Glomerular visceral epithelial cell (primary cell): ENCODE measurements around the gene CLCN3.
A peak's percentile ranks its signal among the peaks of the same experiment; 100 is the strongest.
"Not testable (repeated sequence)": the region's sequence is repeated elsewhere in the genome, so short reads cannot be mapped to it uniquely, and the experiment has no call there.

Source experiments
- DNase-seq: peaks from one replicate; pipeline ENCODE4 v3.0.0-alpha.2; 2016; ENCODE audit errors: extremely low spot score

CLCN3 gene

DNA sequence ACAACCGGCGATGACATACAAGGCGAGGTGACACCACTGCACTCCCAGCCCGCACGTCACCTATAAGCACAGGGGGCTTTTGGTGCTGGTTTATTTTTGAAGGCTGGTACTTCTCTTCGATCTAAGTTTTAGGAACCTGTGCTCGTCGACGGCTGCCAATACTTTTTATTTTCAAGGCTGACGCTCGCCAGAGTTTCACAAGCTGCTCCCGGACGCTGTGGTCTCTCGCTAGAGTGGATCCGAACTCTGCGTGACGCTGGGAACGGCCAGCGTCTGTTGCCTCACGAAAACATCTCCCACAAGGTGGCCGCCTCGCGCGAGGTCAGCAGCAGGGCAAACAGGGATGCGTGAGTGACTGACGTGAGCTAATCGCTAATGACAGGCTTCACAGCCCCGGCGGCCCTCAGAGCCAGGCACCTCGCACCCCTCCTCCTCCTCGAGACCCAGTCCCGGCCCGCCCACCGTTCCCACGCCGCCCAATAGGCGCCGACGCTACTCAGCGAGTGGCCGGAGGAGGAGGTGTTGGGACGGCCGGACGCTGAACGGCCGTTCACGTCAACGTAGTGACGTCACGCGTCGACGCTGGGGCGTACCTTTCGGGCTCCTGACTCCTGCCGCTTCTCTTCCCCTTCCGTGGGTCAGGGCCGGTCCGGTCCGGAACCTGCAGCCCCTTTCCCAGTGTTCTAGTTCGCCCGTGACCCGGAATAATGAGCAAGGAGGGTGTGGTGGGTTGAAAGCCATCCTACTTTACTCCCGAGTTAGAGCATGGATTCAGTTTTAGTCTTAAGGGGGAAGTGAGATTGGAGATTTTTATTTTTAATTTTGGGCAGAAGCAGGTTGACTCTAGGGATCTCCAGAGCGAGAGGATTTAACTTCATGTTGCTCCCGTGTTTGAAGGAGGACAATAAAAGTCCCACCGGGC is at the start of gene CLCN3:
CLCN3 (plus strand) TSS at position 621 of the 922 bp plus-strand sequence. CDS start 15,351 bp downstream, outside the sequence.
- peak; percentile 99 for DNase-seq

DNA sequence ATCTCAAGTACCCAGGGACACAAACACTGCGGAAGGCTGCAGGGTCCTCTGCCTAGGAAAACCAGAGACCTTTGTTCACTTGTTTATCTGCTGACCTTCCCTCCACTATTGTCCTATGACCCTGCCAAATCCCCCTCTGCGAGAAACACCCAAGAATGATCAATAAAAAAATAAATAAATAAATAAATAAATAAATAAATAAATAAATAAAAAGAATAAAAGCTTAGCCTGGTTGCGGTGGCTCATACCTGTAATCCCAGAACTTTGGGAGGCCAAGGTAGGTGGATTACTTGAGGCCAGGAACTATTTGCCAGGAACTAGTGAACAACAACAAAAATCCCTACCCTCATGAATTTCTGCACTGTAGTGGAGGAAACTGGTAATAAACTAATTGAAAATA is 49.4 kb upstream of the CLCN3 start:
- DNase-seq, result not testable (repeated sequence)

DNA sequence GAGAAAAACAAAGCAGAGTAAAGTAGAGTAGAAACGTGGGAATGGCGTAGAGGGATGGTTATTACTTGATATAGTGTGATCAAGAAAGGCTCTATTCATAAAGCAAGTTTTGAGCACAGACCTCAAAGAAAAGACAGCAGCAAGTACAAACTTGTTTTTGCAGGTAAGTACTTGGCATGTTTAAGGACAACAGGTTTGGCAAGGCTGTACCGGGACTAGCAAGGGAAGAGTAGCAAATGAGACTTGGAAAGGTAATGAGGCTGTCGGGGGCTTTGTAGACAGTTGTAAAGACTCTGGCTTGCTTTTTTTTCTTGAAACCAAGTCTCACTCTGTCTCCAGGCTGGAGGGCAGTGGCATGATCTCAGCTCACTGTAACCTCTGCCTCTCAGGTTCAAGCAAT is 48.9 kb upstream of the CLCN3 start:
- no peak for DNase-seq

DNA sequence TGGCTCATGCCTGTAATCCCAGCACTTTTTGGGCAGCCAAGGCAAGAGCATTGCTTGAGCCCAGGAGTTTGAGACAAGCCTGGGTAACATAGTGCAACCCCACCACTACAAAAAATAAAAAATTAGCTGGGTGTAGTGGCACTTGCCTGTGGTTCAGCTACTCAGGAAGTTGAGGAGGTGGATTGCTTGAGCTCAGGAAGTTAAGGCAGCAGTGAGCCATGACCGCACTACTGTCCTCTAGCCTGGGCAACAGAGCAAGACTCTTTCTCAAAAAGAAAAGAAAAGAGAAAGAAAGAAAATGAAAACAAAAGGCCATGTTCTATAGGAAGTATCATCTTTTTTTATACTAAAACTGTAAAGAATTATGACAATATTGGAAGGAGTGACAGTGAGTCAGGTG is 46.5 kb upstream of the CLCN3 start:
- no peak for DNase-seq

DNA sequence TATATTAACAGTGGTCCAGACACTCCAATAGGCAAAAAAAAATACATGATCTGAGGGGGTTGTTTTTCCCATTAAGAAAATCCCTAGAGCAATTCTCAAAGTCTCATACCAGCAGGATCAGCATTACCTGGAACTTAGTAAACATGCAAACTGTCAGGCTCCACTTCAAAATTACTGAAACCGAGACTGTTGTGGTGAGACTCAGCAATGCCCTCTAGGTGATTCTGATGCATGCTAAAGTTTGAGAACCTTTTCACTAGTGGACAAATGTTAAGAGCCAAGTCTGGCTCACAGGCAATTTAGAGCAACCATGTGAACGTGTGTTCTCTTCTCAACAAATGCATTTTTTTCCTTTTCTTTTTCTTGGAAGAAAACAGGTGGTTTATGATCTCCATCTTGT is 38.2 kb upstream of the CLCN3 start:
- DNase-seq, result no peak

DNA sequence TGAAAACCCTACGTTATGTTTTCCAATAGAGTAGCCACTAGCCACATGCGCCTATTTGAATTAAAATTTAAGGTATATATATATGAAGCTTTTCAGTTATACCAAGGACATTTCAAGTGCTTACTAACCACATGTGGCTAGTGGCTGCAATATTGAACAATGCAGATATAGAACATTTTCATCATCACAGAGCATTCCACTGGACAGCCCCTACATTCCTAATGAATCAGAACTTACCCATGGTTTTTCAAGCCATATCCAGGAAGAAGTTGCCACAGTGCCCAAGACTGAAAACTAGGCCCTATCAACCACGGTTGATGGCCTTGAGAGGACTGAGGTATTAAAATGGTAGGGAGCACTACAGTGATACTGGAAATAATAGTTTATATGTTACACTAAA is 37.7 kb upstream of the CLCN3 start:
- no peak for DNase-seq

DNA sequence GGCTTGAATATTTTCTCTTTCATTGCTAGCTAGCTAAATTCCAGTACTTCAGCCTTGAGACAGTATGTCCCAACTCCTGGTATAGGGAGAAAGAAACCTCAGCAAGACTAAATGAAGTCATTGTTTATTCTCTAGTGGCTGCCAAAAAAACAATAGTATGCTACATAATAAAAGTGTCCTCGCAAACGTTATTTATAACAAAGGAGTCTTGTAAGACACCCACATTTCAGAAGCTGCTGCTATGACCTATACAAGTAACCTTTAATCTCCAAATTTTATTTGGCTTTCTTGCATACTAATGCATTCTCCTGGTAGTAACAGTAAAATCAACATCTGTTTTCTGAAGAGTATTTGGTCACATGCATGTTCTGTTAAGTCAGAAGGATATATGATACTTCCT is 36.8 kb upstream of the CLCN3 start:
- DNase-seq, result no peak

DNA sequence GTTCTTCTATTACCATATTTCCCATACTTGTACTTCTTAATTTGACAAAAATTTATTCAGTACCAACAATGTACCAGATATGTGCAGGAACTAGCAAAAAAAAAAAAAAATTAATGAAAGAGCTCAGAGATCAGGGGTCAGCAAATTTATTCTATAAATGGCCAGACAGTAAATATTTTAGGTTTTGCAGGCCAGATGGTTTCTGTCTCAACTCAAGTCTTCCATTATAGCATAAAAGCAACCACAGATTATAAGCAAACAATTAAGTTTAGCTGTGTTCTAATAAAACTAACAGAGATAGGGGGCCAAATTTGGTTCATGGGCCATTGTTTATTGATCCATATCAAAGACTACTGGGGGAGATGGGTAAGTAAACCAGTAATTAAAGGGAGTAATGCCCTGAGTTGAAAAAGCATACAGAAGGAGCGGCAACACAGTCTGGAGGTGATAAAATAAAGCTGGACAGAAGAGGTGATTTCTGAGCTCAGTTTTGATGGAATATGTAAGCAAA is 27.3 kb upstream of the CLCN3 start:
- DNase-seq, result no peak

DNA sequence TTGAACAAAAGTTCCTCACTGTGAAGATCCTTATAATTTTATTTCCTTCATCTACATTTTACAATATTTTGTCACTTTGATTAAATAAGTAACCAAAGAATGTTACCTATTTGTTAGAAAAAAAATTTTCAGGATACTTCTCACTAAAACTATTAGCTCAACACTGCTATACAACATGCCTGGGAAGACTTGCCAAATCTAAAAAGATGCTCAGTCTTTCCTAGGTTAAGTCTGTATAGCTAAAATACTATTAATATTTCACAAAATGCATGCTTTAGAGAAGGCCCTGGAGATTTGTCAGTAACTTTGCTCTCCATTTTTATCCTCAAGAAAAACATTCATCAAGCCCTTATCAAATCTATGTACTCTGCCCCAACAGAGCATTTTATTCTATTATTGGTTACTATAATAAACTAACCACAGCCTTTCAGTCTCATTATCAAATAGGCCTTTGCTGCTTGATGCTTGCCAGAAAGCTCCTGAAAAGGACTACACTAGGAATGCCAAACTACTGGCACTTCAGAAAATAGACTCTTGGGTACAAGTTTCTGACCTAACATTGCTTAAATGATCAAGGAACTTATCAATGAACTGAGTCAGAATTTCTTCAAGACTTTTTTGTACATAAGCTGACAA is 25.7 kb upstream of the CLCN3 start:
- no peak for DNase-seq

DNA sequence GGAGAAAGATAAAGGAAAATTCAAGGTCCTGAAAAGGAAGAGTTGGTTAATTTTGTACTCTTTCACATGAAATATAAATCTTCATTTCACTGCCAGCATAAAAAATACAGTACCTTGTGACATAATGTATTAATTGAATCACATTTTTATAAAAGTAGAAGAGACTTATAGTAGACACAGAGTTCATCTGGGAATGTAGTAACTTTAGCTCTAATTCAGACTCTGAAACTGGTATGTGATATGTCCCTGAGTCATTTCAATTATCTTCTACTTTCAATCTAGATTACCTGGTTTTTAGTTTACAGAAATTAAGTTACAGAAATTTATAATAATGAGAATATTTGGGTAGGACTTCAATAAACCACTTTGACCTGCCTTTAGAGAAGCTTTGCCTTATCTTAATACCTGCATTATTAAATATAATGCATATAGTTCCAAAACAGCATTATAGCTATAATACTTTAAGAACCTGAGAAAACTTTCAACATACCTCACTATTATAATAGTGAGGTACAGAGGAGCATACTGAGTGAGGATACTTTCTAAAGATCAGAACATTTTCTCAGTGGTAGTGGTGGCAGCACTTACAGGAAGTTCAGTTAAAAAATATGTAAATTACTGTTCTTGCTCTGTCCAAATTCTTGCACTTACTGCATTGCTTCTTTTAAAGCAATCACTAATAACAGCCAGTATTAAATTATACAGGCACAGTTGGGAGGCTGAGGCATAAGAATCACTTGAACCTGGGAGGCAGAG is 19.2 kb upstream of the CLCN3 start:
- DNase-seq, result no peak

DNA sequence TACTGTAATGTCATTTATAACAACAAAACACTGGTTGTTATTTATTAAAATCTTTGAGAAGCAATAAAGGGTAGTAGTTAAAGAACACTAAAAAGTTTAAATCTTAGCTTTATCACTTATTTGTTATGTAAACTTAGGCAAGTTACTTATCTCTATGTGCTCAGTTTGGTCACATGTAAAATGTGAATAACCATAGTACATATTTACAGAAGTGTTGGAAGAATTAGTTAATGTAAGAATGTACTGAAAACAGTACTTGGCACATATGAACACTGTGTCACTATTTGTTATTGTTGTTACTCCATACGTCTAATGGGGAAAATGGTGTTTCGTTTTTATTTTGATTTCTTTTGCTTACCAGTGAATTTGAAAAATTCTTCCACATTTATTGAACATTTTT is 17.1 kb upstream of the CLCN3 start:
- DNase-seq, result no peak

DNA sequence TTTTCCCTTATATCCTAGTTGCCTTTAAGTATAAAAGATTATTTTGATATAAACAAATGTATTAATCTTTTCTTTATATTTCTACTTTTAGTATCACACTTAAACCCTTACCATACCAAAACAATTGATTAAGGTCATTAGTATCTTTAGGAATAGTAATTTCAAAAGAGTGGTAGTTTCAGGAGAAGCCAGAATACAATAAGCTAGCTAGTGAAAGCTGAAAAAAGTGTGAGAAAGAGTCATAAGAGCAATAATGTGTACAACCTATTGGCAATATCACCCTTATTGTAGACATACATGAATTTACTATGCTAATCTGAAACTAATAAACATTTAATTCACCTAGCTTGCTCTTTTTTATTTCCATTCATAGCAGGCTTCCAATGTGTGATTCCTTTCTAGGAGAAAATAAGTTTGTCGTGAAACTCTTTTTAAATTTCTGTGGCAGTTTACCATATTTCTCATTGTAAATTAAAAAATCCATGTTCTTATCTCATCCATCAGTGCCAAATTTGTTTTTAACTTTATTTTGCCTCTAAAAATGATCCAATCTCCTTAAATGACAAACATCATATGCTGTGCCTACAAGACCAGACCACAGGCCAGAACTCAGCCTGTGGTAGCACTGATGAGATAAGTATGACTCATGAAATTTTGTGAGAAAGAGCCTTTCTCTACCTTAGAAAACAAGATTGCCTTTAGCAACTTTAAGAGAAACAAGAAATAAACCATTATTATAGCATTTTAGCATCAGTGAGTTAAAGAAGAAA is 16.1 kb upstream of the CLCN3 start:
- peak; percentile 54 for DNase-seq

DNA sequence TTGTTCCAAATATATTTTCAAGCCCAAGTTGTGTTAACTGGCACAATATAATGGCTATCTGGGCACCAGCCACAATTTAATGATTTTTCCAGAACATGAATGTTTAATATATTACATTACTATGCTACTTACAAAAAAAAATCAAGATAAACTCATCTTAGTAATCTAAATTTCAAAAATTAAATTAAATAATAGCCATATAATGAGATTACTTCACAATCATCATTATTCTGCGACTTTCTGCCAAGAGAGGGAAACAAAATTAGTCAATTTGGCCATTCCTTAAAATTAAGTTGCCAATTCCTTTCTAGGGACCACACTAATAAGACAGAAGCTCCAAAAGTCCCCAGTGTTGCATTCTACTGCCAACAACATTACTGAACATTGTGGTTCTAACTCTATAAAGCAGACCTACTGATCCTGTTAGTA is 15.5 kb upstream of the CLCN3 start:
- DNase-seq, result no peak

DNA sequence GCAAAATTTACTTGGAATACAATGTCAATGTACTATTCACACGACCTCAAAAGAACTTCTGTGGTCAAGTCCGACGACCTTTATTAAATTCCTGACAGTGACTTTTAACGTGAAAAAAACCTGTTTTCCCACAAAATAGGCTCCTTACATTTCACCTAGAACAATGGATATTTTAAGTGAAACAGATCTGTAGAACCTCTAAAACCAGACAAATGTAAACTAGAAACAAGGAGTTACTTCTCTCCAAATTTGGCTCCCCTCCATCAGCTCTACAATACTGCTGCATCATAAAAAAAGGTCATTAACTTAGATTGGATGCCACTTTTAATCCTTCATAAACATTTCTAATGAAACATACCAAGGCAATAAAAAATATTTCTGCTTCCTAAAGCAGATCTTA is 9.2 kb upstream of the CLCN3 start:
- DNase-seq, result no peak

DNA sequence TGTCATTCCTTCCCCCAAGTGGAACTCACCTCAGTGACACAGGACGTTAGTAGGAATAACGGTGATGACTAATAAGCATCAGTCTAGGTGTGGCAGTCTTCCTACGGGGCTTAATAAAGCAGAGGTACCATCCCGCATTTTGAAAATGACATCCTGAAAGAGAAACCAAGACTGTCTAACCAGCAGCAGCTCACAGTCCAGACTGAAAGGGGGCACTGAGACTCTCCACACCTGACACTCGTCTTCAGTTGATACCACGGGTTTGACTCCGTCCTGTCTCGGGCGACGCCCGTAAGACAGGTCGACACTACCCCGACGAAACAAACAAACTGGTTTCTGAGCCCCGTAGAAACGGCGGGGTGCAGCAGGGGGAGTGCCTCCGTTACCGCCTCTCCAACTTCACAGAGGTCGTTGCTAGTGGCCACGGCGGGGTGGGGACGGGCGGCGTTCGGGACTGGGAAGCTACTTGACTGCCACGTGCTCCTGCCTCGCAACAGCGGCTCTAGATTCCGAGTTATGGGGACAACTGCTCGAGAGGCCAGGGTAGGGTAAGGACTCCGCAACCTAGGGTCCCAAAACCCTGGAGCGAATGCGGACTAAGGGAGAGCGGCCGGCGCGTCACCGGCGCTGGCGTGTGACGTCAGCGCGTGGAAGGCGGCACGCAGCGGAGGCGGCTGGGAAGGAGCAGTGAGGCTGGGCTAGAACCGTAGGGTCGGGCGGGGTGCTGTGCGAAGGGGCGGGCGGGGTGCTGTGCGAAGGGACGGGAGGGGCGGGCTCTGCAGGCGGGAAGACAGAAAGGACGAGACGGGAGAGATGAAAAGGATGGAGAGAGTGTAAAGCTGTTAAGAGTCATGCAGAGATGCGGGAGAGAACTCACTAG is 8.1 kb upstream of the CLCN3 start, which contains the start of gene NEK1:
NEK1 (minus strand) TSS at position 593 of the 880 bp plus-strand sequence. CDS start 9,953 bp downstream, outside the sequence.
- DNase-seq, result peak; percentile 93

DNA sequence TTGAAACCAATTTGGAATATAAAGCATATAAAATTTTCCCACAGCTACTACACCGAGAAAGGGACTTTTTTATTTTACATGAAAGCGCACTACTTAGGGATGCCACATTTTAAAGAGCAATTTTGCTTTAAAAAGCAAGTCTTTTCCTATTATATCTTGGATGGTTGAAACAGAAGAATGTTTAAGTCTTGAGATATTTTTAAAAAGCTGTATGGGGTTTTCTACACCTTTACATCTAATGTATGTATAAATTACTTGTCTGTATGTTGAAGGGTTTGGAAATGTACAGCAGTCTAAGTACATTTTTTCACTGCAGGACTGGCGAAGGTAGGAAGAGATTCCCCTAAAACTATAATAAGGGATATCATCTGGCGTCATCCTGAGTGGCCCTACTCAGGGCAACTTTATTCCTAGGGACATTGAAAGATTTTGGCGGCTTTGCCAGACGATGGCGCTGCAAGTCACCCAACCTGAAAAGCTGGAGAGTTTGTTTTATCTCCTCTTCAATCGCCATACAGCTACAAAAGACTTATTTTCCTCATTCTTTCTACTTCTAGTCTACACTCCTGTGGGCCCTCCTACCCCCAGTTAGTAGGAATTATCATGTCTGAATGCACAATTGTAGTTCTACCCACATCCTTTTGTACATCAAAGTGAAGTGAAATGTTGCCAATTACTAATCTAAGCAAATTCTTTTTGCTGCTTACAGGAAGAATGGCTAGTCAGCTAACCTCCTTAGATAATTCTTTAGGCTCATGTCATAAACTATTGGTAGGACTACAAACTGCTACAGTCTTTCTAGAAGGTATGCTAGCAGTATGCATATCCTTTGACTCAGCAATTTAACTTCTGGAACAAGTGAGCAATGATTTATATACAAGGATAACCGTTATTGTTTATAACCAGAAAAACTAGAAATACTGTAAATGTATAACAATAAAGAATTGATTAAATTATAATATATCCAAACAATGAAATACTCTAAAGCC is 7.2 kb upstream of the CLCN3 start:
- DNase-seq, result peak; percentile 76

DNA sequence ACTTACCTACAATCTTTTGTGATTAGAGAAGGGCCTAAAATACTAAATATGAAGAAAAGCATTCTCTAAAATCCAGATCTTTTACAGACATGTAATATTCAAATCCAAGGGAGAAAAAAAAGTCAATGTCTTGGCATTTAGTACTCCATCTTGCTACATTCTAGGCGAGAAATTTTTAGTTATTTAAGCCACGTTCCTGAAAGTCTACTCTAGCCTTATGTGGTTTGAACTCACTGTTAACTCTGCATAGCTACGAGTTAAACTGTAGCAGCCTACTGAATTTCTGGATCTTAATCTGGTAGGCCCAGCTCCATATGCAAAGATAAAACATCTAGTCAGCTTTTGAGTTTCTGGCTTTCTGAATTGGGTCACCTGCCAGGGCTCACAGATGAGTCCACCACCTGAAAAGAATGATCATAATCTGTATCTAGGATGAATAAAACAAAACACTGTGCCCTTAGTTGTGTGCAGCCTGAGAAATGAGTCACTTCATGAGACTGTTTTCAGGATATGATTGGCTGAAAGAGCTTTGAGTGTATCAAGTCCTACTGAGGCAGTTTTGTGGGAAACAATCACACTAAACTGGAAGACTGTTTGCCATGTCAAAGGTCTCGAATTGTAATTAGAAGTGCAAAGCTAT is 4.8 kb upstream of the CLCN3 start:
- DNase-seq, result no peak

DNA sequence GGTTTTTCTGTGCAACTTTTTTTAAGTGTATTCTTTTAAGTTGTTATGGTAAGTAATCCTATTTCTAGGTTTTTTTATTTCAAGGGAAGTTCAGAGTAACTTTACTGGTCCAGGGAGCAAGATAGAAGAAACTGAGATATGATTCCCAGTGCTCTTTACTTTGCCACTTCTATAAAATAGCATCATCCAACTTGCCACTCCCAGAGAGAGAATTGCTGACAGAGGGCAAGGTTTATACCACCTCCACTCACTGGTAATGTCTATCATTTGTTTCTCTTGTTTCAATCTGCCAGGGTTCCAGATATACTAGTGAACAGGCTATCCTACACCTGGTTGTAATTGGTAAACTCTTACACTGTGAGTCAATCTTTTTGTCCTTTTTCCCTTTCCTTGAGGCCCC is 3.5 kb upstream of the CLCN3 start:
- no peak for DNase-seq

DNA sequence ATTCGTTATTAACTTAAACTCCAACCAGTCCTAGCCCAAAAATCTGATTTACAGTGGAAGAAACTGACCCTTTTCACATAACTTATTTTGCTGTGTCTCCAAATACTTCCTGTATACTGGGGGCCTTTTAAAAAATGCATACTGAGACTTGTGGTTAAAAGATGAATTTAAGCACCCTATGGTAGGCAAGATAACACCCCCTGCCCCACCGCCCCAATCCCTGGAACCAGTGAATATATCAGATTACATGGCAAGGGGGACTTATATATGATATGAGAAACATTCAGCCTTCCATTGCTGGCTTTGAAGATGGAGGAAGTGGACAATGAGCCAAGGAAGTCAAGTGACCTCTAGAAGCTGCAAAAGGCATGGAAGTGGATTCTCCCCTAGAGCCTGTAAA is 3.1 kb upstream of the CLCN3 start:
- DNase-seq, result no peak
